LHCN-M2 (cell line): ENCODE measurements around the gene SRD5A1. TPM values are rescaled to one million over a fixed set of nuclear protein-coding genes. Genes with fewer than 3 reads are reported as not detected.

Experiments
- total RNA-seq: library from RNA; depleted of rRNA; stranded (reverse); fragments of >200 nt; gene quantifications from 2 replicates; pipeline ENCODE4 v1.2.3, GENCODE V29; 2014; rRNA removed

The SRD5A1 gene
- total RNA-seq, 1 experiment from 2014 or later = 34.1 TPM

Other genes with a start within 250 kb of the SRD5A1 start
- gene UBE2QL1, start 184.6 kb upstream of the SRD5A1 start, total RNA-seq = not detected in 2 replicates
- gene NSUN2, start 396 bp upstream of the SRD5A1 start, total RNA-seq = 58.1 and 61.3 TPM in 2 replicates
- gene TENT4A, start 80.0 kb downstream of the SRD5A1 start, total RNA-seq = 13.2 and 14.6 TPM in 2 replicates